Measurements from ENCODE around the gene PIEZO2.

Gene PIEZO2

GRCh38 chr18:11112286-11112685 is 37.1 kb downstream of the PIEZO2 start:
- no peak for DNase-seq

DNA sequence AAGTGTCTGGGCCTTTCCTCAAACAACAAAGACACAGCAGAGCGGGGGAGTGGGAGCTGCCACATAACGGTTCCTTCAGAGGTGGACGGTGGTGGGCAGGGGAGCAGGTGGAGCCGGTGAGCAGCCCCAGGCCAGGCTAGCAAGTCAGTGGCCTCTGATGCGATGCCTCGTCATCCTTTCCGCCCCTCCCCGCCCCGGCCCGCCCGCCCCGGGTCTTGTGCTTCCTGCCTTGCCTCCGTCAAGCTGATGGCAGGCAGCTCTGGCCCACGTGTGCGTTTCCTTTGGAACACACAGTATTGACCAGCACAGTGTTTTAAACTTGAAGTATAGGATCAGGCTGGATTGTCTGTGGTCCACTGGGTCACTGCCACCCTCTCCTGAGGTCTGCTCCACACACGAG is 38.9 kb downstream of the PIEZO2 start:
- DNase-seq = no peak

DNA sequence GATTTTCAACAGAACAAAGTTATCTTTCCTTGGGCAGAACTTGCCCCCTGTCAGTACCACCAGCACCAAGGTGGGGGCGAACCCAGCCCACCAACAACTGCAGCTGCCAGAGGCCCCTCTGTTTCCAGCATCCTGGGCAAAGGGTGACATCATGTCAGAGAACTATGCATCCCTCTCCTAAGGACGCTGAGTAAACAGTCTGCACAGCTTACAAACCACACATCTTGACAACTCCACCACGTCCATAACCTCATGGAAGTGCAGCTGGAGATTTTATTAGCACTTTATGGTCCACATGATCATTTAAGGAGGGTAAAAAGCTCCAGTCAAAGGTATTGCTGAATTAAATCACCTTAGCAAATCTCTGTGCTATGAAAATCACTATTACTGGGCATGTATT is 40.4 kb downstream of the PIEZO2 start:
- no peak for DNase-seq

DNA sequence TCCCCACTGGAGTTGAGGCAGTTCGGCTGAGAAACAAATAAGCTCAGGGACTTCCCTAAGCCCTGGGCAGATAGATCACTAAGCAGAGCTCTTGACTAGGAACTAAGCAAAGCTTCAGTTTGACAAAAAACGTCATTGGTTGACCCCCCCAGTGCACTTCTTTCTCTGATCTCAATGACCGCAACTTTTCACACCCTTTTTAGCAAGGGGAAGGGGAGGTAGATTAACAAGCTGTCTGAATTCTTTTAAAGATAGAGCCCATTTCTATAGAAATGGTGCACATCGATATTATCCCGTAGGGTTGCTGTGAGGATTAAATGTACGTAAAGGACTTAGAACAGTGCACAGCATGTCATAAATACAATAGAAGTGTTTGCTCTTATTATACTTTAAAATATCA is 42.5 kb downstream of the PIEZO2 start:
- DNase-seq = no peak

DNA sequence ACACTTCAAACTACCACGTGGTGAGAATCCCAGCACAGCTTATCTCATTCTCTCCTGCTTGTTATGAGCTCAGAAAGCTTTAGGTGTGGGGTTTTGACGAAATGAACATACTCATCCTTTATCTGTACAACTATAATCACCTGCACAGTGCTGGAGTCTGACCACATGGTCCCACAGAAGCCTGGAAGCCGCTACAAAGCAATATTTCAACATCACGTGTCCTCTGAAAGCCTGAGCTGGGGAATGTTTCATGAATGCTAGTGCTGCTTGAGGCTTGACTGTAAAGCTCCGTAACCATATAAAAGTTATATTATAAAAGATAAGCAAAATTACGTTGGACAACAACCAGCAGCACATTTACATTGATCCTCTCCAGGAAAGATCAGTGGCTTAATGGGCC is 43.9 kb downstream of the PIEZO2 start:
- DNase-seq = no peak

DNA sequence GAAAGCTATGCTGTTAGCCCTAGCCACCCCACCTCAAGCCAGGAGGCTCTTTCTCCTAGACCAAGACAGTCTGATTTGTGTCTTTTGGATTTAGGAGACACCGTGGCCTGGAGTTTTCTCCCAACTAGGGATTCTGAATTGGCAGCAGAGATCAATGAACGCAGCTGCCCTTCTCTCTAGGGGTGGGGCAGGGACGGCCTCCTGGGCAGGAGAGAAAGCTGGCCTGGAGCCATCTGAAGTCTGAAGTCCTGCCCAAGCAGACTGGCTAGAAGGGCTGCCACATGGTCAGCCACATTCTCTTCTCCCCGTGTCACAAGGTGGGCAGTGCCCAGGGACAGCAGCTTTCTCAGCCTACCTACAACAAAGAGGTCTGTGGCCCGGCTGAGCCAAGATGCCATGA is 45.1 kb downstream of the PIEZO2 start:
- no peak for DNase-seq

- no peak for DNase-seq
Observed at GRCh38 chr18:11096839-11097750, 52.3 kb downstream of the PIEZO2 start.

- DNase-seq = no peak
Observed at GRCh38 chr18:11096411-11096810, 53.0 kb downstream of the PIEZO2 start.

DNA sequence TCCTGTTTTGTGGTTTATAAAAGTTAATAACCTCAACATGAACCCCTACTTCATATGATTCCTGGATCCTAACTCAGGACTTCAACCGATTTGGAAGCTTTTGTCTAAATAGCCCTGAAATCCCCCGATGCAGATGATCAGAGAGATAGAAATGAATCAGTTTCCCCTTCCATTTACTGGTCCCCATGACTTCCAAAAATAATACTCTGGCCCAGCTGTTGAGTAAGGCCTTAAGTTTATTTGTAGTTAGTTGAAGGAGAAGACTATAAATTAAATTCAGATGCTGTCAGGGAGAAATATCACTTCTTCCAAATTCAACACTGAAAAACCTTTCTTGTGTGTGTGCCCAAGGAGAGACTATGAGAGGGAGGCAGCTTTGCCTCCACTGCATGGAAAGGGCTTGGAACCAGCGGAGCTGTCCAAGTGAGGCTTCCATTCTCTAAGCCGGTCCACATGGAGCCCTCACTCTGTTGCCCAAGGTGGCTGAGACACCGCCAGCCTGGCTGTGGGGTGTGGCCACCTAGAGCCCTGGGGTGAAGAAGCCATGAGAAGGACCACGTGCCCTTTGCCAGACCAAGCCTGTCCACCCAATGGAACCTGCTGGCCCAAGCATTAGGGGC is 53.6 kb downstream of the PIEZO2 start:
- no peak for DNase-seq

DNA sequence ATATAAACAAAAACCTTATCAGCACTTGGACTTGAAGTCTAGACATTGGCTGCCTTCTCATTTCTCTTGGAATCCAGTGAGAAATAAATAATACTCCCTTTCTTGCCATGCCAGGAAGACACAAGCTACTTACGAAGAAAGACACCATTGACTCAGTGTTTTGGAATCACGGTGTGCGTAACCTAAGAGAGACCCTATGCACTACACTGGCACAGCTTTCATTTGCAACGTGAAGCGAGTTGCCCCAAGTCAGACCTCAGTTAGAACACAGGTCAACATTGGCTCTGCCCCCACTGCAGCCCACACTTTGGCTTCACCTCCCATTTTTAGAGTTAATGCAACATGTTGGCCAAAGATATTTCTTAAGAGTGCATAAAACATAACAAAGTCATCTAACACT is 54.2 kb downstream of the PIEZO2 start:
- no peak for DNase-seq

DNA sequence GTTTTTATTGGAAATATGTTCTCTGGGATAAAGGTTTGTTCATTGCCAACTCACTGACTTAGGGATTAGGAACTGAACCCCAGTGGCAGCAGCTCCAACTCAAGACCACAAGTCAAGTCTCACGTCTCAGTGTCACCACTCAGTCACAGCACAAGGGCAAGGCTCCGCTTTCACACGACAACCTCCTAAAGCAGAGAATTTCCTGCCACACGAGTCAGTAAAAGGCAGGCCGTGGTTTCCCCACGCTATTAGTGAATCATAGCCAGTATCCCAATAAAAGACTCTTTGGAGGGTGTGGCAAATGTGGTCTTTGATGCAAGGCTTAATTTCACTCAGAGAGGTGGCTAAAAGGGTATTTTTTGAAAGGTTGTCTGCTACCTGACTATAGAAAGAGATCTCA is 57.6 kb downstream of the PIEZO2 start:
- DNase-seq = no peak

- no peak for DNase-seq
Observed at GRCh38 chr18:11089931-11090715, 59.2 kb downstream of the PIEZO2 start.

DNA sequence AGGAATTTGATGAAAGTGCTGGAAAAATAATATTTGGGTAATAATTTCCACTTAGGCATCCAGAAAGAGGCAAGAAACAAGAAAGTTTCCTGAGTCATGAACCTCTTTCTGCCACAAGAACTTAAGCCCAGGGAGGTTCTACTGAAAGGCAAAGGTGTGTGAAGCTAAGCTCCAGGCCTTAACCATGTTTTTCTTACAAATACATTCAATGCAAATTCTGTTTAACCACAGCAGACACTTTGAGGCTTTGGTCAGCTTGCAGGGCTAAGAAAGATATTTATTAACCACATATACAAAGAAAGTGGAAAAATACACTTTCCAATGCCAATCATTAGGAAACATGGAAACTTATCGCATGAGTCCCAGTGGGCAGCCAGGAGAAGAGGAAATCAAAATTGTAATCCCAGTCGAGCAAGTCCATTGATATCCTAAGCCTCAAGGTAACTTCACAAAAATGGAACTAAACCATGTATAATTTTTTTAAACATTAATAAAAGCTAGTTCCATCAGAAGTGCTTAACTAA is 68.3 kb downstream of the PIEZO2 start:
- no peak for DNase-seq

- no peak for DNase-seq
Observed at GRCh38 chr18:11078491-11078890, 70.9 kb downstream of the PIEZO2 start.

DNA sequence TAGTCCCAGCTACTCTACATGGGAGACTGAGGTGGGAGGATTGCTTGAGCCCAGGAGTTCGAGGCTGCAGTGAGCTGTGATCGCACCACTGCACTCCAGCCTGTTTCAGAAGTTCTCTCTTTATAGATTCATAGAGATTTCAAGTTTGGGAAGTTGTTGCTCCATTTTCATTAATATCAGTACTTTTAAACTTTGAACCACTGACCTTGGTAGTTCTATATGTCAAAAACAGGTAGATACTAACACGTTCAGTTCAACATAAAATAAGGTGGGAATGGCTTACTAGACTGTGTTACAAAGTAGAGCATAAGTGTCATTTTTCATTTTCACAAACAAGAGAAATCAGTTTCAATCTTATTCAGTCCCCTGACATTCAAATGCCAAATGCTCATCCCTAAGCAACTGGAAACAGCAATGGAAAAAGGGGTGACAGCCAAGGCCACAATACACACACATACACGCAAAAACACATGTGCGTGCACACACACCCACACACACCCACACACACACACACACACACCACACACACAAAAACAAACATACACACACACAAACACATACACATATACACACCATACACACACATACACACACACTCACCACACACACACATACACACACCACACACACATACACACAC is 71.7 kb downstream of the PIEZO2 start:
- DNase-seq = no peak

DNA sequence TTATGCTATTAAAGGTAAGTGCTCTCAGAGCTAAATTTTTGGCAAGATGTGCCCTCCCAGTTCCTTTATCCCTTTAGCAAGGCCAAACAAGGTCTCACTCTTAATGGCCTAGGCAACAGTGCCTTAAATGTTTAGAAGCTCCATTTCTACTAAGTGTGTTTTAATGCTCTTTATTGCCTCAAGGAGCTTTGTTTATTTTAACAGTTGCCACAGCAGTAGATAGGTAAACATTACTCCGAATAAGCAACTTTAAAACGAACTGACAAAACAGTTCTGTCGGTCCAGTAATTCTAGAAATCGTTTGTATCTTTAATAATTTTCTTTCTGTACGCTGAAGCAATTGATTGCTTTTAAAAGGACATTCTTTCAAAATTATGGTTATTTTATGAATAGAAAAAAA is 74.5 kb downstream of the PIEZO2 start:
- DNase-seq = no peak

GRCh38 chr18:11073971-11074370 is 75.4 kb downstream of the PIEZO2 start:
- DNase-seq = no peak

GRCh38 chr18:11072632-11073031 is 76.7 kb downstream of the PIEZO2 start:
- DNase-seq = no peak

GRCh38 chr18:11071300-11071699 is 78.1 kb downstream of the PIEZO2 start:
- no peak for DNase-seq

DNA sequence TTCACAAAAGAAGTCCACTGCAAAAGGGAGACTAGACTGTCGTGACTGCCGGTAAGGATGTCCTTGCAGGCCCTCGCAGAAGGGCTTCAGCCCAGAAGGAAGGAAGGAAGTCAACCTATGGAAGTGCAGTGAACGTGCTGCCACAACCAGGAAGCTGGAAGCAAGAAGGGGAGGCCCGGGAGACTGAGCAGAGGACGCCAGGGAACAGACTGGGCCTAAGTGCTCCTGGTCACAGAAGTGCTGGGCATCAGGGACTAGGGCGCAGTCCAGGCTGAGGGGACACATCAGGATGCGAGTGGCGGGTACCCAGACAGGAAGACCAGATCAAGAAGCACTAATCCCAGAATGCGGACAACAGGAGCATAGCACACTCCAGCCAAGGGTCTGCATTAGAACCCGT is 78.8 kb downstream of the PIEZO2 start:
- no peak for DNase-seq

DNA sequence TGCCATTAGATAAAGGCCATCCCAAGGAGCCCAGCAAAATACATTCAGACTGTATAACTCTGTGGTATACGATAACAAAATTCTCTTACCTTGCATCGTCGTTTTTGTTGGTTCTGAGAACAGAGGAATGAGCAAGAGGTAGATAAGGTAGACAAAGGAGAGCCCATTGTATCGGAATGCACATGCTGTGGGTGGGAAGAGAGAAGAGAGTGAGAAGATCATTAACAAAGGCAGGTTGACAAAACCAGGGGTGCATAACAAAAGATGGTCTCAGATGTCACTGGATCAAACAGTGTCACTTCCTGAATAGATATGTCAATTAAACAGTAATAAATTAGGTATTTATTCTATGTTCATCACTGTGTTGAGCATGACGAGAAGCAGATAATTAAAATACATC is 83.3 kb downstream of the PIEZO2 start:
- no peak for DNase-seq

- no peak for DNase-seq
Observed at GRCh38 chr18:11064727-11065460, 84.5 kb downstream of the PIEZO2 start.

Measured in amniotic stem cell (primary cell).